ENCODE measurements around the gene MCC.
A peak's percentile ranks its signal among the peaks of the same experiment; 100 is the strongest.

Gene MCC

DNA sequence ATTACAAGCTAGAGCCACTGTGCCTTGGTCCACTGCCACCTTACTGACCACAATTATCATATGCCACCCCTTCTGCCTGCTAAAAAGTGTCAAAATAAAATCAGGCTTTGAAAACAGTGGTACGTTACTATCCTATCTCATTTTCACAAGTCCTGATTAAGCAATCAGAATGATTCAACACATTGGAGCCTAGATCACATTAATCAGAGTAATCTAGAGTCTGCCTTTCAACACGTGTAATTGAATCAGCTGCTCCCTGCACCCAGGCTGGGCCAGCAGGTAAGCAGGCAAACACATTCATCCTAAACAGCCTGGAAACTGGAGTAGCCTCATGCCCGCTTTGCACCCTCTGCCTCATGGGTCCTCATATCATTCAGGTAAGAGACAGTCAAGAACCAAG, 325.5 kb downstream of the MCC start:
- no peak for DNase-seq (ENCODE audit: insufficient read length, low spot score)

GRCh38 chr5:113162208-113162607, 326.0 kb downstream of the MCC start:
- DNase-seq (ENCODE audit: insufficient read length, low spot score) (no peak), FAIRE-seq (peak; percentile 41)
- TF ChIP-seq, protein P1, sequence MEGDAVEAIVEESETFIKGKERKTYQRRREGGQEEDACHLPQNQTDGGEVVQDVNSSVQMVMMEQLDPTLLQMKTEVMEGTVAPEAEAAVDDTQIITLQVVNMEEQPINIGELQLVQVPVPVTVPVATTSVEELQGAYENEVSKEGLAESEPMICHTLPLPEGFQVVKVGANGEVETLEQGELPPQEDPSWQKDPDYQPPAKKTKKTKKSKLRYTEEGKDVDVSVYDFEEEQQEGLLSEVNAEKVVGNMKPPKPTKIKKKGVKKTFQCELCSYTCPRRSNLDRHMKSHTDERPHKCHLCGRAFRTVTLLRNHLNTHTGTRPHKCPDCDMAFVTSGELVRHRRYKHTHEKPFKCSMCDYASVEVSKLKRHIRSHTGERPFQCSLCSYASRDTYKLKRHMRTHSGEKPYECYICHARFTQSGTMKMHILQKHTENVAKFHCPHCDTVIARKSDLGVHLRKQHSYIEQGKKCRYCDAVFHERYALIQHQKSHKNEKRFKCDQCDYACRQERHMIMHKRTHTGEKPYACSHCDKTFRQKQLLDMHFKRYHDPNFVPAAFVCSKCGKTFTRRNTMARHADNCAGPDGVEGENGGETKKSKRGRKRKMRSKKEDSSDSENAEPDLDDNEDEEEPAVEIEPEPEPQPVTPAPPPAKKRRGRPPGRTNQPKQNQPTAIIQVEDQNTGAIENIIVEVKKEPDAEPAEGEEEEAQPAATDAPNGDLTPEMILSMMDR (IDR thresholded peaks at IDR 0.05; ENCODE audit: insufficient read depth, missing control alignments), result no peak

More for the DNA sequence above, 325.5 kb downstream of the MCC start:
- TF ChIP-seq, protein P1 (IDR thresholded peaks at IDR 0.05; ENCODE audit: insufficient read depth, missing control alignments), result no peak
- no peak for FAIRE-seq

GRCh38 chr5:113161806-113162205, 326.4 kb downstream of the MCC start:
- FAIRE-seq (no peak), DNase-seq (ENCODE audit: insufficient read length, low spot score) (no peak)
- TF ChIP-seq, protein P1 (IDR thresholded peaks at IDR 0.05; ENCODE audit: insufficient read depth, missing control alignments), result no peak

GRCh38 chr5:113157886-113158285, 330.4 kb downstream of the MCC start:
- no peak for FAIRE-seq

GRCh38 chr5:113156271-113156877, 331.9 kb downstream of the MCC start:
- no peak for FAIRE-seq

More at GRCh38 chr5:113157886-113158285, 330.4 kb downstream of the MCC start:
- no peak for DNase-seq (ENCODE audit: insufficient read length, low spot score)
- TF ChIP-seq, protein P1 (IDR thresholded peaks at IDR 0.05; ENCODE audit: insufficient read depth, missing control alignments), result no peak

DNA sequence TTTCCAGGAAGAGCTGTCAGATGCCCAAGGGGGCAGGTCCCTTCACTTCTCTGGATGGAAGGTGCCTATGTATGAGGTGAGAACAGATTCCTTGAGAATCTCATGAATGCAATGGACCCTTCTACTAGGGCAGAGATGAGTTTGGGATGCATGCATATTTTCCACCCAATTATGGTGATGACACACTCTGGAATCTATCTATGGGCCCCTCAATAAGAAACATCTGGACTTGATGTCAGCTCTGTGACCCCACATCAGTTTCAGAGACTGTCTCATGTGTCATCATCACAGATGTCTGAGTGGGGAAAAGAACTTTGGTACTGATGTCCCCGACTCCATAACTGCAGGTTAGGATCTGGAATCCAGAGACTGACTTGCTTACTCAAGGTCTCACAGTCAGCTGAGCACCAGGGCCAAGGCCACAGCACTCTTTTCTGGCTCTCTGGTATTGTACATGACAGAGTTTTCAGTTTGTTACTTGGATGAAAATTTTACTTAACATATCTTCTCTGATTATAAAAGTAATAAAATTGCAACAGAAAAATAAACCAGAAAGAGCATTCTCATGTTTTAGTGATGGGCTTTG, 334.6 kb downstream of the MCC start:
- FAIRE-seq (no peak), DNase-seq (ENCODE audit: insufficient read length, low spot score) (no peak)
- TF ChIP-seq, protein P1 (IDR thresholded peaks at IDR 0.05; ENCODE audit: insufficient read depth, missing control alignments), result no peak

More at GRCh38 chr5:113156271-113156877, 331.9 kb downstream of the MCC start:
- no peak for DNase-seq (ENCODE audit: insufficient read length, low spot score)
- TF ChIP-seq, protein P1 (IDR thresholded peaks at IDR 0.05; ENCODE audit: insufficient read depth, missing control alignments), result no peak

- no peak for DNase-seq (ENCODE audit: insufficient read length, low spot score)
- FAIRE-seq, result no peak
- TF ChIP-seq, protein P1 (IDR thresholded peaks at IDR 0.05; ENCODE audit: insufficient read depth, missing control alignments), result no peak
These were observed 335.9 kb downstream of the MCC start for GRCh38 chr5:113152380-113152740.
